IMR-90 (cell line): ENCODE measurements around the gene HIVEP1. TPM values are rescaled to one million over a fixed set of nuclear protein-coding genes. Genes with fewer than 3 reads are reported as not detected.
A peak's percentile ranks its signal among the peaks of the same experiment; 100 is the strongest.

ENCODE experiments used
- ATAC-seq: fragments of 200-7000 bp; cut with Tn5 transposase; 2 replicates; pipeline ENCODE4 v1.9.1; 2020; ENCODE audit warnings: low read depth, mild to moderate bottlenecking, moderate library complexity
- BruUV-seq: library from RNA; stranded (reverse); fragments of 400-500 nt; replicated peaks from 2 replicates; lab custom pipeline; 2021; lab: Mats Ljungman, UMichigan
- CTCF ChIA-PET: fragments of 300-600 bp; formaldehyde crosslinking; extraction: SDS; loops from one replicate; lab custom pipeline; 2021; ENCODE audit warnings: antibody characterized with exemption; lab: Yijun Ruan, JAX
- POLR2A ChIA-PET: fragments of 300-600 bp; sonication (Branson Sonifier 250); formaldehyde crosslinking; loops from one replicate; lab custom pipeline; 2022; ENCODE audit warnings: antibody characterized with exemption; ENCODE audit not compliant: unreplicated experiment; lab: Charles Lee
- DNase-seq: peaks from one replicate; pipeline ENCODE4 v3.0.0; 2013
- H2AFZ ChIP-seq: replicated peaks from 2 replicates; pipeline ENCODE3; 2013; ENCODE audit warnings: low read length, mild to moderate bottlenecking; ENCODE audit not compliant: poor library complexity
- H2AK5ac ChIP-seq: 2 replicates; pipeline ENCODE4 v1.6.1; 2013; ENCODE audit warnings: low read depth, low read length, inconsistent platforms
- H2AK9ac ChIP-seq: replicated peaks from 2 replicates; pipeline ENCODE3; 2013; ENCODE audit warnings: mild to moderate bottlenecking, low read depth, low read length, moderate library complexity; ENCODE audit not compliant: poor library complexity
- H2BK120ac ChIP-seq: 2 replicates; pipeline ENCODE4 v1.6.1; 2013; ENCODE audit warnings: low read depth, low read length, inconsistent platforms
- H2BK15ac ChIP-seq: 3 replicates; pipeline ENCODE4 v1.6.1; 2013; ENCODE audit warnings: low read depth, low read length, inconsistent platforms
- H2BK20ac ChIP-seq: 2 replicates; pipeline ENCODE4 v1.6.1; 2013; ENCODE audit warnings: low read depth, mild to moderate bottlenecking, inconsistent platforms, low read length, moderate library complexity
- H2BK5ac ChIP-seq: 2 replicates; pipeline ENCODE4 v1.6.1; 2013; ENCODE audit warnings: mild to moderate bottlenecking, low read depth, low read length, inconsistent platforms; ENCODE audit not compliant: poor library complexity, severe bottlenecking
- H3K14ac ChIP-seq: replicated peaks from 2 replicates; pipeline ENCODE4 v1.6.1; 2013; ENCODE audit warnings: low read depth, low read length, inconsistent platforms
- H3K18ac ChIP-seq: 2 replicates; pipeline ENCODE4 v1.6.1; 2013; ENCODE audit warnings: low read depth, low read length, control low read depth
- H3K23ac ChIP-seq: 2 replicates; pipeline ENCODE4 v1.6.1; 2013; ENCODE audit warnings: low read depth, low read length, inconsistent platforms
- H3K27ac ChIP-seq: 2 replicates; pipeline ENCODE4 v1.5.1; 2013; ENCODE audit warnings: mild to moderate bottlenecking, control low read depth, low read length; ENCODE audit not compliant: insufficient read depth
- H3K27me3 ChIP-seq: 2 replicates; pipeline ENCODE4 v1.6.1; 2013; ENCODE audit warnings: low read length; ENCODE audit not compliant: control insufficient read depth, insufficient read depth
- H3K36me3 ChIP-seq: 2 replicates; pipeline ENCODE4 v1.6.1; 2013; ENCODE audit warnings: low read length, mixed read lengths; ENCODE audit not compliant: control insufficient read depth, insufficient read depth
- H3K4ac ChIP-seq: 2 replicates; pipeline ENCODE4 v1.6.1; 2013; ENCODE audit warnings: low read depth, low read length, inconsistent platforms
- H3K4me1 ChIP-seq: 2 replicates; pipeline ENCODE4 v1.6.1; 2013; ENCODE audit warnings: low read length, mixed read lengths; ENCODE audit not compliant: control insufficient read depth, insufficient read depth
- H3K4me2 ChIP-seq: 2 replicates; pipeline ENCODE4 v1.6.1; 2013; ENCODE audit warnings: low read depth, mild to moderate bottlenecking, control low read depth, low read length, moderate library complexity
- H3K4me3 ChIP-seq: 2 replicates; pipeline ENCODE4 v1.5.1; 2013; ENCODE audit warnings: low read depth, mild to moderate bottlenecking, control low read depth, low read length, moderate library complexity; ENCODE audit not compliant: insufficient read depth
- H3K56ac ChIP-seq: 2 replicates; pipeline ENCODE4 v1.6.1; 2013; ENCODE audit warnings: low read length, inconsistent platforms; ENCODE audit not compliant: insufficient read depth; ENCODE audit errors: extremely low read depth
- H3K79me1 ChIP-seq, 2 experiments: 2 replicates each; pipeline ENCODE4 v1.6.1; 2013; ENCODE audit warnings: low read length in 2 of 2, inconsistent platforms in 1 of 2, low read depth in 1 of 2
- H3K9ac ChIP-seq: 2 replicates; pipeline ENCODE4 v1.6.1; 2013; ENCODE audit warnings: low read depth, low read length, control low read depth
- H3K9me1 ChIP-seq: 2 replicates; pipeline ENCODE4 v1.6.1; 2013; ENCODE audit warnings: low read length, inconsistent platforms; ENCODE audit not compliant: insufficient read depth
- H3K9me3 ChIP-seq: 2 replicates; pipeline ENCODE4 v1.6.1; 2013; ENCODE audit warnings: low read length; ENCODE audit not compliant: control insufficient read depth, insufficient read depth
- H4K20me1 ChIP-seq: 2 replicates; pipeline ENCODE4 v1.6.1; 2013; ENCODE audit warnings: low read length, inconsistent platforms; ENCODE audit not compliant: insufficient read depth
- H4K5ac ChIP-seq: 2 replicates; pipeline ENCODE4 v1.6.1; 2013; ENCODE audit warnings: mild to moderate bottlenecking, low read depth, low read length, control low read depth
- H4K8ac ChIP-seq, 2 experiments: 2 replicates each; pipeline ENCODE4 v1.6.1; 2013; ENCODE audit warnings: low read depth in 2 of 2, low read length in 2 of 2, control low read depth in 1 of 2, inconsistent platforms in 1 of 2
- H4K91ac ChIP-seq: 2 replicates; pipeline ENCODE4 v1.6.1; 2013; ENCODE audit warnings: low read depth, low read length, inconsistent platforms; ENCODE audit not compliant: insufficient read depth
- CEBPB ChIP-seq: IDR thresholded peaks from 2 replicates; pipeline ENCODE4 v1.6.1; 2012; ENCODE audit warnings: low read depth, low read length, improper control_type of control experiment
- FOS ChIP-seq: fragments of 150-350 bp; IDR thresholded peaks from 2 replicates; pipeline ENCODE4 v1.6.1; 2016; ENCODE audit warnings: low read depth, low read length
- WGBS, 2 experiments: methylation state at CpG; one replicate each; pipeline versions ENCODE4 v1.1.5 to v1.1.7; 2013; ENCODE audit warnings: missing lambda C conversion rate in 2 of 2; ENCODE audit not compliant: insufficient read length in 1 of 2; ENCODE audit errors: extremely low coverage in 2 of 2; 5-methylcytosine and 5-hydroxymethylcytosine counted together
- dilution Hi-C: fragments of 300-500 bp; cut with HindIII; formaldehyde crosslinking; loops from one replicate; pipeline ENCODE4 v1.14.3; 2018; ENCODE audit warnings: low sequenced_read_pairs; ENCODE audit not compliant: unreplicated experiment
- in situ Hi-C: fragments of 300-500 bp; cut with MboI; formaldehyde crosslinking; loops from 3 replicates; pipeline ENCODE4 v1.14.3; 2019; ENCODE audit warnings: low sequenced_read_pairs, inconsistent platforms, mixed read lengths
- intact Hi-C: fragments of 100-400 bp; cut with micrococcal nuclease; formaldehyde crosslinking; loops from 2 replicates; pipeline ENCODE4 v1.10.0; 2022
- polyA plus RNA-seq, 3 experiments: library from polyadenylated mRNA; depleted of rRNA; stranded (reverse); fragments of >200 nt; gene quantifications; 2 replicates each; pipeline ENCODE4 v1.2.3, GENCODE V29; 2012; ENCODE audit warnings: low replicate concordance in 1 of 3
- total RNA-seq: library from RNA; depleted of rRNA; stranded (reverse); fragments of >200 nt; gene quantifications from 2 replicates; pipeline ENCODE4 v1.2.3, GENCODE V29; 2012

Gene HIVEP1
- total and polyA plus RNA-seq, 2 of the 4 experiments (the other 2 are of a cell fraction): 13.0 to 17.2 TPM

DNA sequence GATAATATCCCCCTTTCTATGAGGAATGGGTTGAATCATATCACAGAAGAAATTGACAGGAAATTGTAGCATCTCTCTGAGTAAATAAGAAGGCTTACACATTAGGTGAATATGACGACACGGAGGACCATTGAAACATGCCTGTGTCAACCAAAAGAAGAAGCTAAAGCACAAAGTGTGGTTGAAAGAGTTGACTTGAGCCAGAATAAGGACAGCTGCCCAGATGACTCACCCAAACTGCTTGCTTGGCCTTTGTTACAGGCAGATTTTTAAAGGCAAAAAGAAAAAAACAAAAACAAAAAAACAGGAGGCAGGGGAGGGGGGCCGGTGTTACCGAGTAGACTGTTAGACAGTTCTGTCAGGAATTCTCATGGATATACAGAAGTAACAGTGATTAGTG lies 148.2 kb downstream of the HIVEP1 start:
- 83% methylated on average over 2 of the region's 4 CpGs; no CpG with 5 or more reads in 1 of the 2 experiments for WGBS, 2 experiments
- no peak overlapping the region for H4K91ac ChIP-seq
- H2BK120ac ChIP-seq: no peak overlapping the region
- ATAC-seq (peak; percentile 48; the same call in 1 of the 2 replicates), DNase-seq (peak; percentile 57)
- H3K9me1 ChIP-seq: peaks cover 16% of the 10 kb centered on the region
- peaks cover 7% of the 10 kb centered on the region for H3K4me1 ChIP-seq
- H3K18ac ChIP-seq: no peak overlapping the region
- no peak overlapping the region for H2AFZ ChIP-seq
- POLR2A ChIA-PET: no interaction called here
- no peak overlapping the region for H2AK5ac ChIP-seq
- H2BK5ac ChIP-seq: no peak overlapping the region
- no peak overlapping the region for H3K4ac ChIP-seq
- no peak overlapping the region for H2BK20ac ChIP-seq
- H2AK9ac ChIP-seq: no peak overlapping the region
- dilution Hi-C loops: no loop called here
- H2BK15ac ChIP-seq: no peak overlapping the region
- intact Hi-C loops: no loop called here
- BruUV-seq: no TSS peak
- no peaks in the 10 kb centered on the region for H3K9me3 ChIP-seq
- H3K4me3 ChIP-seq: no peak overlapping the region
- H3K23ac ChIP-seq: no peak overlapping the region
- H3K36me3 ChIP-seq: peaks cover 21% of the 10 kb centered on the region
- H3K56ac ChIP-seq: no peak overlapping the region
- no peak overlapping the region for H3K4me2 ChIP-seq
- H4K5ac ChIP-seq: no peak overlapping the region; the same call in 1 of the 2 replicates
- in situ Hi-C loops: no loop called here
- H4K20me1 ChIP-seq: no peaks in the 10 kb centered on the region
- CTCF ChIA-PET: interaction anchor here (0.8 kb wide), 1 partner anchor 10 kb away, joined by 4 read pairs; no protein-coding TSS in a partner anchor
- peaks cover 14 to 26% of the 10 kb centered on the region in 2 experiments; a peak in 3 of 4 replicates for H3K79me1 ChIP-seq
- TF ChIP-seq CEBPB (no peak), FOS (peak; percentile 34; the same call in 1 of the 2 replicates)
- H3K9ac ChIP-seq: no peak overlapping the region
- H3K14ac ChIP-seq: no peak overlapping the region; the same call in 1 of the 2 replicates
- H3K27ac ChIP-seq: no peak overlapping the region
- H3K27me3 ChIP-seq: no peaks in the 10 kb centered on the region
- H4K8ac ChIP-seq: no peak overlapping the region
